Measurements from ENCODE around the gene DHODH. TPM values are rescaled to one million over a fixed set of nuclear protein-coding genes. Genes with fewer than 3 reads are reported as not detected.
"Not testable (repeated sequence)": the region's sequence is repeated elsewhere in the genome, so short reads cannot be mapped to it uniquely, and the experiment has no call there.

The DHODH gene
- total RNA-seq, 4 donors from 2014 or later, result 8.2 to 12.0 (median 9.3) TPM

DNA sequence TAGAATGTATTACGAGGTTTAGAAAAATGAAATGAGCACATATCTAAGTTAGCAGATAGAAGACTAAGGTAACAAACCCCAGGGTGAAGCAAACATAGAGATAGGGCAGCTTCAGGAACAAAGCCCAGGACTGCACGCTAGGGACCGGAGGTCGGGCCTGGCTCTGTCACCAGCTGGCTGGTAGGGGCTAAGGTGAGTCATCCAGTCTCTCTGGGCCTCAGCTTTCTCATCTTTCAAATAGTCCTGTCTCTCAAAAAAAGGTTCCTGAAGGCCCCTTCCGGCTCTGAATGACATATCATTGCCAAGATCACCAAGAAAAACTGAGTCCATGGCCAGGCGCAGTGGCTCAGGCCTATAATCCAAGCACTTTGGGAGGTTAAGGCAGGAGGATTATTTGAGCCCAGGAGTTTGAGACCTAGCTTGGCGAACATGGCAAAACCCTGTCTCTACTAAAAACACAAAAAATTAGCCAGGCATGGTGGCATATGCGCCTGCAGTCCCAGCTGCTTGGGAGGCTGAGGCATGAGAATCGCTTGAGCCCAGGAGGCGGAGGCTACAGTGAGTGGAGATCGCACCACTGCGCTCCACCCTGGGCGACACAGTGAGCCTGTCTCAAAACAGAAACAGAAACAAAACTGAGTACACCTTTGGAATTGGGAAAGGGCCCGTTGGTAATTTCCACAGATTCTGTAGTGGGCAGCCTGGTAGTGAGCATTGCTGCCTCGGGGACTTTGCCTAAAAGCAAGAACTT, 34.3 kb upstream of the DHODH start:
- no peaks in the 10 kb centered on the region for H3K36me3 ChIP-seq
- no peak overlapping the region for H3K27ac ChIP-seq
- H3K9me3 ChIP-seq, result no peaks in the 10 kb centered on the region
- 85% methylated on average over 15 of the region's 15 CpGs for WGBS, 2 donors
- no peaks in the 10 kb centered on the region for H3K27me3 ChIP-seq
- H3K4me1 ChIP-seq, result no peaks in the 10 kb centered on the region
- DNase-seq (ENCODE audit: low spot score in 2 of 2), result no peak
- no peak for TF ChIP-seq CTCF (IDR thresholded peaks at IDR 0.05)
- TF ChIP-seq POLR2A (IDR thresholded peaks at IDR 0.05), result no peak
- TF ChIP-seq EP300 (IDR thresholded peaks at IDR 0.05), result no peak
- H3K4me3 ChIP-seq, result no peak overlapping the region

DNA sequence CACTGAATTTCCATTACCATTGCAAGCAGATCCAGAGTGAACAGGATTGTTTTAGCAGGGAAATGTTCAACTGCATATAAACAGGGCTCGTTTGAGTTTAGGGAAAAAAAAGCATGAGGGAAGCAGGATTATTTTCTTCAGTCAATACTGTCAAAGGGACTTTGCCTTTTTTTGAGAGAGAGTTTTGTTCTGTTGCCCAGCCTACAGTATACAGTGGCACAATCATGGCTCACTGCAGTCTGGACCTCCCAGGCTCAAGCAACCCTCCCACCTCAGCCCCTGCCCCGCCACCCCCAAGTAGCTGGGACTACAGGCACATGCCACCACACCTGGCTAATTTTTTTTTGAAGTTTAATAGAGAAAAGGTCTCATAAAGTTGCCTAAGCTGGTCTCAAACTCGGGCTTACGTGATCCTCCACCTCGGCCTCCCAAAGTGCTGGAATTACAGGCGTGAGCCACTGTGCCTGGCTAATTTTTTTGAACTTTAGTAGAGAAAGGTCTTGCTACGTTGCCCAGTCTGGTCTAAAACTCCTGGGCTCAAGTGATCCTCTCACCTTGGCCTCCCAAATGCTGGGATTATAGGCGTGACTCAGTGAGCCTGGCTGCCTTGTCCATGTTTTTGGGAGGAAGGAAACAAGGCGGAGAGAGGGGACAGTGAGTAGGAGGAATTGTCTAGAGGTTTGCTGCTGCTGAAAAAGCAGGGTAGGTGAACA, 23.1 kb upstream of the DHODH start:
- WGBS, 2 donors, result 64 to 72% methylated on average over 9 of the region's 9 CpGs
- no peaks in the 10 kb centered on the region for H3K36me3 ChIP-seq
- H3K27me3 ChIP-seq, result no peaks in the 10 kb centered on the region
- no peak for DNase-seq (ENCODE audit: low spot score in 2 of 2)
- H3K4me3 ChIP-seq, result no peak overlapping the region
- H3K4me1 ChIP-seq, result no peaks in the 10 kb centered on the region
- TF ChIP-seq POLR2A (IDR thresholded peaks at IDR 0.05), result no peak
- TF ChIP-seq CTCF (IDR thresholded peaks at IDR 0.05), result no peak
- no peak for TF ChIP-seq EP300 (IDR thresholded peaks at IDR 0.05)
- H3K9me3 ChIP-seq, result no peaks in the 10 kb centered on the region
- H3K27ac ChIP-seq, result no peak overlapping the region

DNA sequence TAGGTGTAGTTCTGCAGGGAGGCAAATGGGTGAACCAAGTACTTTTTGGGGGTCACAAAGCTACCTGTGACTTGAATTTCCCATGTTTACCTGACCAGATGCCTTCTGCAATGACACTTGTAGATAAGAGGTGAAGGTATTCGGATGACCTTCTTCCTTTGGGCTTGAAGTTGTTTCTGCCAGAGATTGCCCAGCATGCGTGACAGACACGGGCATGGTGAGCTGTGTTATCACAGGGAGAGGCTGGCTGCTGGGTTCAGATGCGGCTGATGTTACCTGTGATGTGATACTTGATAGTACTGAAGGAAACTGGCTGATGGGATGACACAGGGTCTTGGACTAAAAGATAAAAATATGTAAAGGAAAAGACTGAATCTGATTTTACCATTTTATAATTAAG, 22.4 kb upstream of the DHODH start:
- Histone ChIP-seq H3K4me1 (no peaks in the 10 kb centered on the region), H3K27ac (no peak overlapping the region), H3K9me3 (no peaks in the 10 kb centered on the region), H3K4me3 (no peak overlapping the region), H3K27me3 (no peaks in the 10 kb centered on the region), H3K36me3 (no peaks in the 10 kb centered on the region)
- WGBS, 2 donors, result 76 to 80% methylated on average over 4 of the region's 4 CpGs
- TF ChIP-seq POLR2A (IDR thresholded peaks at IDR 0.05) (no peak), EP300 (IDR thresholded peaks at IDR 0.05) (no peak), CTCF (IDR thresholded peaks at IDR 0.05) (no peak)
- DNase-seq (ENCODE audit: low spot score in 2 of 2), result no peak

GRCh38 chr16:71995038-71995437, 13.5 kb upstream of the DHODH start:
- Histone ChIP-seq H3K4me1 (no peaks in the 10 kb centered on the region), H3K4me3 (no peak overlapping the region), H3K27me3 (no peaks in the 10 kb centered on the region), H3K9me3 (no peaks in the 10 kb centered on the region), H3K36me3 (no peaks in the 10 kb centered on the region), H3K27ac (no peak overlapping the region)
- 46 to 59% methylated on average over 5 of the region's 5 CpGs for WGBS, 2 donors
- no peak for DNase-seq (ENCODE audit: low spot score in 2 of 2)
- TF ChIP-seq EP300 (IDR thresholded peaks at IDR 0.05) (no peak), CTCF (IDR thresholded peaks at IDR 0.05) (no peak), POLR2A (IDR thresholded peaks at IDR 0.05) (no peak)

DNA sequence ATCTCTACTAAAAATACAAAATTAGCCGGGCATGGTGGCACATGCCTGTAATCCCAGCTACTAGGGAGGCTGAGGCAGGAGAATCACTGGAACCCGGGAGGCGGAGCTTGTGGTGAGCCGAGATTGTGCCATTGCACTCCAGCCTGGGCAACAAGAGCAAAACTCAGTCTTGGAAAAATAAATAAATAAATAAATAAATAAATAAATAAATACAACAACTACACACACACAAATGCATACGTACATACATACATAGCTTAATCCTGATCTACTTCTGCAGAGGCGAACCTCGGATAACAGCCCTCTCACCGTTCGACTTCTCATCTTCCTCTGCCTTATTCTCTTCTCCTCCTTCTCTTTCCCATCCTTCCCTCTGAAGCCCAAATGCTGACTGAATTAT, 11.0 kb upstream of the DHODH start:
- not testable (repeated sequence) for H3K9me3 ChIP-seq; DNase-seq (ENCODE audit: low spot score in 2 of 2); H3K27me3 ChIP-seq; H3K36me3 ChIP-seq; H3K4me1 ChIP-seq; H3K4me3 ChIP-seq; H3K27ac ChIP-seq
- WGBS, 2 donors, result 93 to 96% methylated on average over 9 of the region's 9 CpGs

All from tibial nerve (tissue), 4 donors.